GM19324 (cell line): Measurements from ENCODE around the gene SOX9.
"Not testable (repeated sequence)": the region's sequence is repeated elsewhere in the genome, so short reads cannot be mapped to it uniquely, and the experiment has no call there.

ENCODE experiments used
- ATAC-seq: cut with Tn5 transposase; IDR thresholded peaks from one replicate; pipeline ENCODE4 v1.9.1; 2021; ENCODE audit warnings: mild to moderate bottlenecking, moderate library complexity; ENCODE audit not compliant: unreplicated experiment, low FRiP score

The SOX9 gene

DNA sequence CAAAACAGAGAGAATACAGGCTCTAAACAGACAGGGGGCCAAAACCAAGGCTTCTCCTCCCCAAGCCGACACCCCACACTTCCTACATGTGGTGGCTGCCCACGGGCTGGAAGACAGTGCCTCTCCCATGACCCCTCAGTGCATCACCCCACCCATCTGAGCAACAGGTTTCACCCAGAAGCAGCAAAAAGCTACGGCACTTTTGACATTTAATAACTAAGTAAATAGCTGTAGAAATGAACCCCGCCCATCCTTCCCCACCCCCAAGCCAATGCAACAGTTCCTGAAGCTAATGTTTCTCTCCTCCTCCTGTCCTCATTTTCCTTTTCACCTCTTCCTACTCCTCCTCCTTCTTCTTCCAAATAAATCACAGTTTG is 9.9 kb upstream of the SOX9 start:
- no peak for ATAC-seq

GRCh38 chr17:72111336-72111923 is 9.4 kb upstream of the SOX9 start:
- ATAC-seq, result no peak

DNA sequence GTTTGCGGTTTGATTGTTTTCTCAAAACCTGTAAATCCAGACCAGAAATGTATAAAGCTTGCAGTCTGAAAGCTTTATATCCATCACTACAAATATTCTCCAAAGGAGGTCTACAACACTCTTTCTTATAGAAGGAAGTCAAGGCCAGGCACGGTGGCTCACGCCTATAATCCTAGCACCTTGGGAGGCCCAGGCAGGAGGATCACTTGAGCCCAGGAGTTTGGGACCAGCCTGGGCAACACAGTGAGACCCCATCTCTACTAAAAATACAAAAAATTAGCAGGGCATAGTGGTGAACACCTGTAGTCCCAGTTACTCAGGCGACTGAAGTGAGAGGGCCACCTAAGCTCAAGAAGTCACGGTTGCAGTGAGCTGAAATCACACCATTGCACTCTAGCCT is 8.9 kb upstream of the SOX9 start:
- not testable (repeated sequence) for ATAC-seq

DNA sequence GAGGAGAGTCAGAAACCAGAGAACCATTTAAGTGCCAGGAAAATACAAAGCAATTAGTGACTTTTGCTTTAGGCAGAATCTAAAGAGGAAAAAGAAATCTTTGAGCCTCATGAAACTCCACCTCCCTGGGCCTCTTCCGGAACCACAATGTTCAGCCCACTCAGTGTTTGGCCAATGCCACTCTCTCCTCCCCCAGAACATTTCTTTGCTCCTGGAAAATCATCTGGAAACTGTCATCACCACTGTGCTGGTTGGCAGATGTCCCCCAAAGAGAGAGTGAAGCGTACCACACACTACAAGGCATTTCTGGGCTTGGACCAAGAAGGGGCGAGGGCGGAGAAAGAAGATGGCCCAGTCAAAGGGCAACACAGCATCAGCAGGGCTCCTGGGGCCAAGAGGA is 7.1 kb upstream of the SOX9 start:
- ATAC-seq, result no peak

DNA sequence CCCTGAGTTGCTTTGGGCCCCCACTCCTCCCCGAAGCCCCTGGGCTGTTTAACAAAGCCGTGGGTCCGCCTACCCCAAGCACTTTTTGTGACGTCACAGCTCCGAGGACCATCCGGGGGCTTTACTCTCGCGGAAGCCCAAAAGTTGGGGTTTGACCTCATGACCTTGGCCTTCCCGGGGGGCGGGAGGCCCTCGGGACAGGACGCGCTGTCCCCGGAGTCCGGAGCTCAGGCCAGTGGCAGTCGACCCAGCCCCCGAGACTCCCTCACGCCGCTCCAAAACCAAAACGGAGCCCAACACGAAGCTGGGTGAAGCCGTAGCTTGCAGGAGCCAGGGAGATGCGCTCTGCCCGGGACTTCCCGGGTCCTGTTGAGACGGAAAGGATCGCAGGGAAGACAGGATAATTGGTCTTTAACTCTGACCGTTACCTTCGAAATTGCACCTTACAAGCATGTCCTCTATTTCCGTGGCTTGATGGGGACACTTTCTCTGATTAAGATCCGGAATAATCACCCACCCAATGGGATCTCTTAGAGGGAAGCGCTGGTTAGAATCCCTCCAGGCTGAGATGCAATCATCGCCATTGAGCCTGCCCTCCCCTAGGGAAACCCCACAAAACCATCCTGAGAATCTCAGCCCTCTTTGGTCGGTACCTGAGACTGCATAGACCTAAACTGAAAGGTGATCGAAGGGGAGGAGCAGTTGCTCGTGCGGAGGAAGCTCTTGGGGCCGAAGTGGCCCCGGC is 4.9 kb upstream of the SOX9 start:
- no peak for ATAC-seq

- ATAC-seq, result no peak
These were observed 3.9 kb upstream of the SOX9 start for GRCh38 chr17:72116661-72117521.

DNA sequence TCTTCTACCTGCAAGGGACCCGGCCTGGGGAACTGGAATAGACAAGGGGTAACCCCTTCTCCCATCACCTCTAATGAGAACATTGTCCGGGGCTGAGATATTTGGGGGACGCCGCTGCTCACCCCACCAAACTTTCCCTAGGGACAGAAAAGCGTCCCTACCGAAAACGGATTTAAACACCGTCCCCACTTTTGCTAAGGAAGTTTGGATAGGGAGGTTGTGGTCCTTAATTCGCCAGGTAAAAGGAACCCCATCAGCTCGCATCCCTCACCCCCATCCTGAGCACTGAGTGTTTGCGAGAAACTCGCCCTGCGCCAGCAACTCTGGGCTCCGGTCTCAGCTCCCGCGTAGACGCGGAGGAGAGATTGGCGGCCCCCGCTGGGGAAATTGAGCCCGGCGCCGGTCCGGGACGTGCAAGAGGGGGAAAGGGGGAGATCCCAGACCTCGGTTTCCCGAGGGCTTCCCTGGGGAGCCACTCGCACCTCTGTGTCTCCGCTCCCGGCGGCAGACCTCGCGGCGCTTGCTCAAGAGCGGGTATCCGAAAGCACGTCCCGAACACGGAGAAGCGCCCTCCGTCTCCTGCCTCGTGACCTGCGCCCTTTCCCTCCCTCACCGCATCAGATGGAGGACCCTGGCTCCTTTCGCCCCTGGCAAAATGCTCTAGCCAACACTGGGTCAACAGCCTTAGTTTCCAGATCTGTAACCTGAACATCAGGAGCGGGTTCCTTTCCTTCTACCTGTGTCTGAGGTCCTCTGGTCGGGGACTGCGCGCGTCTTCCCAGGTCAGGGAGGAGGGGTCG is 3.1 kb upstream of the SOX9 start:
- no peak for ATAC-seq

- ATAC-seq, result no peak
These were observed 2.3 kb upstream of the SOX9 start for GRCh38 chr17:72118335-72119076.

DNA sequence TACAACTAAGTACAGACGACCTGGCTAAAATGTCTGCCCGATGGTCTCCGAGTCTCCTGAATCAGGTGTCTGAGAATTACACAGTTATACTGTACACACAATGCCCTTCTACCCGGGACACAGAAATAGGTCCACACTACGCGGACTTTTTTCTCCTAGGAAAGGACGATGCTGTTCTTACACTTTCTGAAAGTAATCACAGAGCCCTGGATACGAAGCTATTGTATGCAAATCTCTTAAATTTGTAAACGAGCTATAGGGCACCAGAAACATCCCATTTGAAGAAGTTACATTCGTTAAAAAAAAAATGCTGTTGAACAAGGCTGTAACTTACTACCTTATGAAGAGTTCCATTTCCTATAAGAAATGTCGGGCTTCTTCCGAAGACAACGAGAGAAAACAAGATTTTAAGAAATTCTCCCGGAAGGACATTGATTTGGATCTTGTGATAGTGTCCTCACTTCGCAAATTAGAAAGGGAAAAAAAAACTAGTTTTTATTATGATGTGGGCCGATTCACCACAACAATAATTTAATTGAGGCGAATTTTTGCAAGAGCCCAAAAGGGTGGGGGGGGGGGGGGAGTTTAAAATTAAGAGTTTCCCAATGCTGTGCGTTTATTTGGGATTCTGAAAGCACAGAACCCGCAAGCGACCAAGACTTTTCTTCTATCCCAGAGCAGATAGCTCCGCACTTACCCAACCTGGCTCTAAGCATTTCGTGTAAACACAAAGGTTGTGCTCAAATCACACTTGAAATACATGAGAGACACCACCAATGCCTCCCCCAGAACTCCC is 1.5 kb upstream of the SOX9 start:
- no peak for ATAC-seq

DNA sequence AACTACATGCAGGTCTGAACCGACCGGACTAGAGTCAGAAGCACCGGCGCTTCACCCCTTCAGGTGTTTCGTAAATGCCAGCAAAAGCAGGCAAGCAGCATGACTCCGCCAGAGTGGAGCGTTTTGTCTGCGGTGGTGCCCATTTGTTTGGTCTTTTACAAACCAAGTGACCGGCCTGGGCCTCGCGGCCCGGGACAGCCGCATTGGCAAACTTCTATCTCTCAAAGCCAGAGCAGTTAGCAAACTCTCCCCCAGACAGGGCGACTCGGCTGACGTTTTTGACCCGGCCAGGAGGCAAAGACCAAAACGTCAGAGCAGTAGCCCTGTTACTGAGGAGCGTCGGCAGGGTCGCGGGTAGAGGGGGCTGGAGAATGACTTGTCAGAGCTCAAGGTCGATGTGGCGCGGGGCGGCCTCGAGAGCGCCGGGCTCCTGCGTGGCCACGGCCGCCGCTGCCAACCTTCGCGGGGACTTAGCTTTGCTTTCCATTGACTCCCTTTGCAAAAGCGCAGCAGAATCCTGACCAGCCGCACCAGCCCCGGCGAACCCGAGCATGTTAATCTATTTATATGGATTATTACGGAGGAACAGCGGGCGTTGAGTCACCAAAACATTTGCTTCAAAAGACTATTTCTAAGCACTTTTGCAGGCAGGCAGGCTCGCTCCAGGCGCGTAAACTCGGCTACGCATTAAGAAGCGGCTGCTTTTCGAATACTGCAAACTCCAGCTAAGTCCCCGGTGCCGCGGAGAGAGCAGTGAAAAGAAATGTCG is 763 bp upstream of the SOX9 start:
- ATAC-seq, result no peak

GRCh38 chr17:72121164-72122009 is 567 bp downstream of the SOX9 start:
- ATAC-seq, result peak; percentile 5

GRCh38 chr17:72122010-72122764 is 1.4 kb downstream of the SOX9 start:
- ATAC-seq, result no peak

DNA sequence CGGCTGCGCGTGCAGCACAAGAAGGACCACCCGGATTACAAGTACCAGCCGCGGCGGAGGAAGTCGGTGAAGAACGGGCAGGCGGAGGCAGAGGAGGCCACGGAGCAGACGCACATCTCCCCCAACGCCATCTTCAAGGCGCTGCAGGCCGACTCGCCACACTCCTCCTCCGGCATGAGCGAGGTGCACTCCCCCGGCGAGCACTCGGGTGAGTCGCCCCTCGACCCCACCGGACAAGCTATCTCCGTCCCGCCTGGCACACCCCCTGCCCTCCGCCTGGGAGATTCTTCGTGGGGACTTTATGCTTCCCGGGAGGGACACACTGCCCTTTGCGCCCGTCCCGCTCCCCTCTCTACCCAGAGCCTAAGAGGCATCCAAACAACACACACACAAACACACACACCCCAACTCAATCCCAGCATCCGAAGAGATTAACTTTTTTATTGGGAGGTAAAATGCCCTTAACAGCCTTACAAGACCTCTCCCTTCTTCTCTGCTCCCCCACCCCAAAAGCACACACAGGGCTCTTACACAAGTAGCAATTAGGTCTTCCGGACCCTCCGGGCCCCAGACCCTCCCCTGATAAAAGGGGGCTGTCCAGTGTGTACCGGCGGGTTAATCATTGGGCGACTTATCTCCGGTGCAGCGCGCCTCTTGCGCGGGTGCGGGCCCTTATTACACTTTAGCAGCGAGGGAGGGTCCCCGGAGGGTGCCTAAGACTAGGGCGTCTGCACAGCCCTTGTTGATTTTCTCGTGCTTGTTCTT is 2.1 kb downstream of the SOX9 start:
- no peak for ATAC-seq

- no peak for ATAC-seq
These were observed 3.0 kb downstream of the SOX9 start for GRCh38 chr17:72123530-72124437.

DNA sequence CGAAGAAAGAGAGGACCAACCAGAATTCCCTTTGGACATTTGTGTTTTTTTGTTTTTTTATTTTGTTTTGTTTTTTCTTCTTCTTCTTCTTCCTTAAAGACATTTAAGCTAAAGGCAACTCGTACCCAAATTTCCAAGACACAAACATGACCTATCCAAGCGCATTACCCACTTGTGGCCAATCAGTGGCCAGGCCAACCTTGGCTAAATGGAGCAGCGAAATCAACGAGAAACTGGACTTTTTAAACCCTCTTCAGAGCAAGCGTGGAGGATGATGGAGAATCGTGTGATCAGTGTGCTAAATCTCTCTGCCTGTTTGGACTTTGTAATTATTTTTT is 3.6 kb downstream of the SOX9 start:
- no peak for ATAC-seq
